Subcutaneous abdominal adipose tissue (tissue), 5 donors: ENCODE results near the gene HEG1.
A peak's percentile ranks its signal among the peaks of the same experiment; 100 is the strongest.

ENCODE experiments used
- H3K27ac ChIP-seq: one replicate; pipeline ENCODE4 v1.7.0; 2013; ENCODE audit warnings: low read depth, mild to moderate bottlenecking, inconsistent platforms, low read length, moderate library complexity
- H3K27me3 ChIP-seq, 5 donors: one replicate each; pipeline ENCODE4 v1.7.0; 2013; ENCODE audit warnings: low read length in 5 of 5, inconsistent platforms in 1 of 5; ENCODE audit not compliant: control insufficient read depth in 5 of 5, insufficient read depth in 4 of 5
- H3K36me3 ChIP-seq, 5 donors: one replicate each; pipeline ENCODE4 v1.7.0; 2013; ENCODE audit warnings: low read length in 5 of 5; ENCODE audit not compliant: control insufficient read depth in 5 of 5, insufficient read depth in 5 of 5
- H3K4me1 ChIP-seq, 5 donors: one replicate each; pipeline ENCODE4 v1.7.0; 2013; ENCODE audit warnings: low read length in 5 of 5, mild to moderate bottlenecking in 3 of 5, moderate library complexity in 1 of 5; ENCODE audit not compliant: control insufficient read depth in 5 of 5, insufficient read depth in 5 of 5
- H3K4me3 ChIP-seq, 5 donors: one replicate each; pipeline ENCODE4 v1.7.0; 2013; ENCODE audit warnings: low read length in 5 of 5, low read depth in 1 of 5
- H3K9ac ChIP-seq, 5 donors: one replicate each; pipeline ENCODE4 v1.7.0; 2013; ENCODE audit warnings: low read length in 5 of 5, mild to moderate bottlenecking in 4 of 5, moderate library complexity in 3 of 5
- H3K9me3 ChIP-seq, 5 donors: one replicate each; pipeline ENCODE4 v1.7.0; 2013; ENCODE audit warnings: low read length in 5 of 5; ENCODE audit not compliant: control insufficient read depth in 5 of 5
- donor health status: healthy.
- donor health status: healthy.
- donor health status: healthy.
- donor health status: healthy.
- donor health status: healthy.

HEG1 gene

DNA sequence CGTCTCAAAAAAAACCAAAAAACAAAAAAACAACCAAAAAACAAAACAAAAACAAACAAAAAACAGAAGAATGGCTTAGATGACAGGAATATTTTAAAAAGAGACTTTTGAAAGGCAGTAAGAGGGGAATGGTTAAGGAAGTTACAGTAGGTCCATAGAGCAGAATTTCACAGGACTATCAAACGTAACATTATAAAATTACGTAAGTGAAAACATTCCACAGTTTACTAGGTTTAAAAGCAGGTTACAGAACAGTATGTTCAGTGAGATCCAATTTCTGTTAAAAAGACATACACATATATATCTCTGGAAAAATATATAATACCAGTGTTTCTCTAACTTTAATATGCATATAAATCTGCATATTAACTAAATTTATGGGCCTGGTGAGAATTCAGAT is 71.0 kb downstream of the HEG1 start:
- Histone ChIP-seq H3K9ac (peak overlapping the region in 2 of 5 donors; percentile 10 to 30), H3K27ac (peak overlapping the region; percentile 46), H3K9me3 (no peaks in the 10 kb centered on the region), H3K4me3 (no peak overlapping the region), H3K27me3 (no peaks in the 10 kb centered on the region), H3K4me1 (peaks cover 1 to 45% (median 23%) of the 10 kb centered on the region in 5 donors), H3K36me3 (peaks cover 0 to 41% (median 17%) of the 10 kb centered on the region in 5 donors)

DNA sequence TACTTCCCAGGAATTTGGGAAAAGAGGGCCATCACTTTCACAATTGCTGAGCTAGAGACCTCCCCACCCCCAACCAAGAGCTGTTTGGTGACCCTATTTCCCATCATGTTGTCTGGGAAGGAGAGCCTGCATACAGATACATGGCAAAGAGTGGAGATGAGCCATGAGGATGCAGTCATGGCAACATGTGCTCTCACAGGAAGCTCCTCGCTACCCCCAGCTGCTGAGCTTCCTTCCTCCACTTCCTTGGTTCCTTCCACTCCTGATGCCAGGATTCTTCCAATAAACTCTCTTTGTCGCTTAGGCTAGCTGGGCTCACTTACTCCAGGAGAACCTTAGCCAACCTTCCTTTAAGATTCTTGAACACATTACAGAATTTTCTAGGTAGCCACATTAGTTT is 72.9 kb downstream of the HEG1 start:
- H3K4me3 ChIP-seq, result no peak overlapping the region
- no peaks in the 10 kb centered on the region for H3K27me3 ChIP-seq
- H3K4me1 ChIP-seq, result peaks cover 1 to 45% (median 23%) of the 10 kb centered on the region in 5 donors
- no peak overlapping the region for H3K9ac ChIP-seq
- peaks cover 0 to 33% (median 6%) of the 10 kb centered on the region in 5 donors for H3K36me3 ChIP-seq
- no peak overlapping the region for H3K27ac ChIP-seq
- no peaks in the 10 kb centered on the region for H3K9me3 ChIP-seq

DNA sequence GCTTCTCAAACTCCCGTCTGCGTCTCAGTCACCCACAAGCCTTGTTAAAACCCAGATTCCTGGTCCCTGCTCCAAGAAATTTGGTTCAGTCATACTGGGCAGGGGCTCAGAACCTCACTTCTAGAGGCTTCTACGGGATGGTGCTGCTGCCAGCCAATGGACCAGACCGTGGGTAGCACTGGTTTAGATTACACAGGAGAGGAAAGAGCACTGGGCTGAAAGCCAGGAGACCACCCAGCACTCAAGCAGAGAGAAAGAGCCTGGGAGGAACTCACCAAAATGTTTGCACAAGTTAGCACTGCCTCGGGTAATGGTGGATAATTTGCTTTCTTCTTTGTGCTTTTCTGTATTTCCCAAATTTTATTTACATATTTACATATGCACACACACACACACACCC is 74.3 kb downstream of the HEG1 start:
- Histone ChIP-seq H3K4me1 (peaks cover 1 to 40% (median 18%) of the 10 kb centered on the region in 5 donors), H3K9ac (no peak overlapping the region), H3K36me3 (peaks cover 7 to 38% (median 16%) of the 10 kb centered on the region in 5 donors), H3K27ac (no peak overlapping the region), H3K9me3 (no peaks in the 10 kb centered on the region), H3K4me3 (no peak overlapping the region), H3K27me3 (no peaks in the 10 kb centered on the region)

- H3K4me1 ChIP-seq, result peaks cover 0 to 15% (median 0%) of the 10 kb centered on the region in 5 donors
- H3K9ac ChIP-seq, result no peak overlapping the region
- no peaks in the 10 kb centered on the region for H3K27me3 ChIP-seq
- no peak overlapping the region for H3K4me3 ChIP-seq
- peaks cover 7 to 41% (median 32%) of the 10 kb centered on the region in 5 donors for H3K36me3 ChIP-seq
- H3K27ac ChIP-seq, result no peak overlapping the region
- H3K9me3 ChIP-seq, result no peaks in the 10 kb centered on the region
Observed at GRCh38 chr3:124978627-124979026, 77.2 kb downstream of the HEG1 start.

DNA sequence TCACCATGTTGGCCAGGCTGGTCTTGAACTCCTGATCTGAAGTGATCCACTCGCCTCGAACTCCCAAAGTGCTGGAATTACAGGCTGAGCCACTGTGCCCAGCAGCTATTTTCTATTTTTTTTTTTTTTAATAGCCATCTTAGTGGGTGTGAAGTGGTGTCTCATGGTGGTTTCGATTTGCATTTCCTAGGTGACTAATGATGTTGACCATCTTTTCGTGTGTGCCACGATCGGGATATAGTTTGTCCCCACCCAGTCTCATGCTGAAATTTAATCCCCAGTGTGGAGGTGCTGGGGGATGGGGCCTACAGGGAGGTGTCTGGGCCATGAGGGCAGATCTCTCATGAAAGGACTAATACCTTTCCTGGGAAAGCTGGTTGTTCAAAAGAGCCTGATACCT is 79.4 kb downstream of the HEG1 start:
- H3K27me3 ChIP-seq, result no peaks in the 10 kb centered on the region
- no peak overlapping the region for H3K9ac ChIP-seq
- no peak overlapping the region for H3K4me3 ChIP-seq
- no peaks in the 10 kb centered on the region for H3K9me3 ChIP-seq
- H3K4me1 ChIP-seq, result no peaks in the 10 kb centered on the region
- H3K27ac ChIP-seq, result no peak overlapping the region
- H3K36me3 ChIP-seq, result peaks cover 7 to 52% (median 40%) of the 10 kb centered on the region in 5 donors

- no peaks in the 10 kb centered on the region for H3K9me3 ChIP-seq
- peaks cover 0 to 3% (median 0%) of the 10 kb centered on the region in 5 donors for H3K4me1 ChIP-seq
- no peak overlapping the region for H3K9ac ChIP-seq
- no peak overlapping the region for H3K27ac ChIP-seq
- H3K27me3 ChIP-seq, result no peaks in the 10 kb centered on the region
- no peak overlapping the region for H3K4me3 ChIP-seq
- peaks cover 7 to 64% (median 50%) of the 10 kb centered on the region in 5 donors for H3K36me3 ChIP-seq
Observed at GRCh38 chr3:124974691-124975090, 81.1 kb downstream of the HEG1 start.

GRCh38 chr3:124973290-124973689 is 82.5 kb downstream of the HEG1 start:
- Histone ChIP-seq H3K9me3 (no peaks in the 10 kb centered on the region), H3K4me3 (no peak overlapping the region), H3K4me1 (peaks cover 0 to 14% (median 7%) of the 10 kb centered on the region in 5 donors), H3K9ac (no peak overlapping the region), H3K27me3 (no peaks in the 10 kb centered on the region), H3K27ac (no peak overlapping the region), H3K36me3 (peaks cover 7 to 75% (median 63%) of the 10 kb centered on the region in 5 donors)

DNA sequence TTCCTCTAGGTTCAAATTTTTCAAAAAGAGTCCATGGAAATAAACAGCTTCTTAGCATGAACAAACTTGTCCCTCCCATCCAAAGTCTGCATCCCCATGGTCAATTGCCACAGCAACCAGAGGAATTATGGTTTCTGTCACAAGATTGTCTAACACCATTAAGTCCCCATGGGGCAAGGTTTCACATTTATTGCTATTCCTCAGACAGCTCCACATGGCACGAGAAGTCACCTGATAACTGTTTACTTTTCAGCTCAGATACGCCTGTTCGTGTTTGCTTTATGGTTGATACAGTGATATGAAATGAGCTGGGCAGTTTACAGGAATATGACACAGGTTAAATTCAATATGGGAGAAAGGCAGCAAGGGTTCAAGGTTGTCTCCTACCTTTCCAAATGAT is 83.3 kb downstream of the HEG1 start:
- Histone ChIP-seq H3K4me1 (peaks cover 0 to 22% (median 15%) of the 10 kb centered on the region in 5 donors), H3K36me3 (peaks cover 5 to 78% (median 65%) of the 10 kb centered on the region in 5 donors), H3K4me3 (no peak overlapping the region), H3K9me3 (no peaks in the 10 kb centered on the region), H3K9ac (no peak overlapping the region), H3K27me3 (no peaks in the 10 kb centered on the region), H3K27ac (no peak overlapping the region)

GRCh38 chr3:124969963-124970722 is 85.7 kb downstream of the HEG1 start:
- Histone ChIP-seq H3K4me3 (no peak overlapping the region), H3K9me3 (no peaks in the 10 kb centered on the region), H3K4me1 (peaks cover 0 to 27% (median 15%) of the 10 kb centered on the region in 5 donors), H3K36me3 (peaks cover 0 to 76% (median 54%) of the 10 kb centered on the region in 5 donors), H3K27ac (no peak overlapping the region), H3K9ac (no peak overlapping the region), H3K27me3 (no peaks in the 10 kb centered on the region)

GRCh38 chr3:124969190-124969589 is 86.6 kb downstream of the HEG1 start:
- H3K4me1 ChIP-seq, result peaks cover 0 to 36% (median 24%) of the 10 kb centered on the region in 5 donors
- H3K4me3 ChIP-seq, result no peak overlapping the region
- H3K27me3 ChIP-seq, result no peaks in the 10 kb centered on the region
- peaks cover 0 to 68% (median 53%) of the 10 kb centered on the region in 5 donors for H3K36me3 ChIP-seq
- no peak overlapping the region for H3K27ac ChIP-seq
- H3K9me3 ChIP-seq, result no peaks in the 10 kb centered on the region
- H3K9ac ChIP-seq, result no peak overlapping the region
